Measurements from ENCODE around the gene INSL4. TPM values are rescaled to one million over a fixed set of nuclear protein-coding genes. Genes with fewer than 3 reads are reported as not detected.

INSL4 gene
- total RNA-seq, 1 donor from 2014 or later: not detected

GRCh38 chr9:5263351-5264218, 32.4 kb downstream of the INSL4 start:
- H3K9me3 ChIP-seq: no peaks in the 10 kb centered on the region
- H3K27ac ChIP-seq: no peak overlapping the region
- TF ChIP-seq CTCF (IDR thresholded peaks at IDR 0.05): peak; percentile 12
- ATAC-seq (peak; percentile 49), DNase-seq (no peak)
- H3K4me3 ChIP-seq: no peak overlapping the region
- H3K4me1 ChIP-seq: no peaks in the 10 kb centered on the region
- no peaks in the 10 kb centered on the region for H3K36me3 ChIP-seq
- intact Hi-C loops (cut with DNase I): no loop called here
- H3K27me3 ChIP-seq: no peaks in the 10 kb centered on the region

- ATAC-seq (no peak), DNase-seq (no peak)
- H3K27ac ChIP-seq: no peak overlapping the region
- H3K9me3 ChIP-seq: no peaks in the 10 kb centered on the region
- no peak for TF ChIP-seq CTCF (IDR thresholded peaks at IDR 0.05)
- H3K4me3 ChIP-seq: no peak overlapping the region
- no peaks in the 10 kb centered on the region for H3K27me3 ChIP-seq
- no peaks in the 10 kb centered on the region for H3K36me3 ChIP-seq
- intact Hi-C loops (cut with DNase I): no loop called here
- no peaks in the 10 kb centered on the region for H3K4me1 ChIP-seq
These were observed 33.0 kb downstream of the INSL4 start for GRCh38 chr9:5264219-5264595.

GRCh38 chr9:5265939-5266338, 34.7 kb downstream of the INSL4 start:
- Histone ChIP-seq H3K27me3 (no peaks in the 10 kb centered on the region), H3K36me3 (no peaks in the 10 kb centered on the region), H3K4me1 (no peaks in the 10 kb centered on the region), H3K4me3 (no peak overlapping the region), H3K9me3 (no peaks in the 10 kb centered on the region), H3K27ac (no peak overlapping the region)
- DNase-seq: no peak
- TF ChIP-seq CTCF (IDR thresholded peaks at IDR 0.05): no peak
- intact Hi-C loops (cut with DNase I): no loop called here
- no peak for ATAC-seq

- no peaks in the 10 kb centered on the region for H3K36me3 ChIP-seq
- peak; percentile 80 for ATAC-seq
- no peaks in the 10 kb centered on the region for H3K4me1 ChIP-seq
- intact Hi-C loops (cut with DNase I): no loop called here
- DNase-seq: no peak
- H3K9me3 ChIP-seq: no peaks in the 10 kb centered on the region
- no peaks in the 10 kb centered on the region for H3K27me3 ChIP-seq
- TF ChIP-seq CTCF (IDR thresholded peaks at IDR 0.05): no peak
- no peak overlapping the region for H3K27ac ChIP-seq
- H3K4me3 ChIP-seq: no peak overlapping the region
These were observed 38.1 kb downstream of the INSL4 start for GRCh38 chr9:5269249-5269715.

- Histone ChIP-seq H3K4me3 (no peak overlapping the region), H3K36me3 (no peaks in the 10 kb centered on the region), H3K27ac (no peak overlapping the region), H3K4me1 (no peaks in the 10 kb centered on the region), H3K9me3 (no peaks in the 10 kb centered on the region), H3K27me3 (no peaks in the 10 kb centered on the region)
- TF ChIP-seq CTCF (IDR thresholded peaks at IDR 0.05): no peak
- ATAC-seq (no peak), DNase-seq (no peak)
- intact Hi-C loops (cut with DNase I): no loop called here
These were observed 43.6 kb downstream of the INSL4 start for GRCh38 chr9:5274770-5275169.

Data from upper lobe of right lung (tissue), 1 donor.